Endothelial cell of umbilical vein (primary cell): ENCODE data around the gene INPP5A. TPM values are rescaled to one million over a fixed set of nuclear protein-coding genes. Genes with fewer than 3 reads are reported as not detected.

Experiments used
- BruUV-seq: library from RNA; stranded (reverse); fragments of 400-500 nt; replicated peaks from 2 replicates; lab custom pipeline; 2021; lab: Mats Ljungman, UMichigan
- CTCF ChIA-PET: fragments of 300-600, 350-600 bp; sonication (Branson Sonifier 250); formaldehyde crosslinking; loops from one replicate; lab custom pipeline; 2021; ENCODE audit warnings: antibody characterized with exemption, inconsistent platforms; lab: Charles Lee
- POLR2A ChIA-PET: fragments of 300-600, 350-600 bp; sonication (Branson Sonifier 250); formaldehyde crosslinking; loops from one replicate; lab custom pipeline; 2021; ENCODE audit warnings: antibody characterized with exemption, inconsistent platforms; lab: Charles Lee
- DNase-seq: peaks from one replicate; pipeline ENCODE4 v3.0.0-alpha.2; 2011; ENCODE audit warnings: low read depth, low spot score
- FAIRE-seq: peaks from 2 replicates; lab custom pipeline; 2011; peaks lifted over from hg19 to GRCh38; lab: Jason Lieb, UNC
- H2AFZ ChIP-seq: 2 replicates; pipeline ENCODE4 v1.6.0; 2012; ENCODE audit warnings: low read depth, low read length, control low read depth, inconsistent platforms
- H3K27ac ChIP-seq: 2 replicates; pipeline ENCODE4 v1.5.1; 2011; ENCODE audit warnings: low read depth, mild to moderate bottlenecking, control low read depth, low read length, moderate library complexity; ENCODE audit not compliant: insufficient read depth
- H3K27me3 ChIP-seq, 2 experiments: 2 replicates each; pipeline versions ENCODE4 v1.6.0 to v1.6.1; 2011; ENCODE audit warnings: low read length in 2 of 2, mixed read lengths in 1 of 2; ENCODE audit not compliant: control insufficient read depth in 2 of 2, insufficient read depth in 2 of 2
- H3K36me3 ChIP-seq, 2 experiments: 2 replicates in 1 of 2; 3 replicates in 1 of 2; pipeline ENCODE4 v1.5.1; 2011; ENCODE audit warnings: low read length in 2 of 2, mild to moderate bottlenecking in 1 of 2, moderate library complexity in 1 of 2; ENCODE audit not compliant: control insufficient read depth in 2 of 2, insufficient read depth in 2 of 2; ENCODE audit errors: extremely low read depth in 1 of 2
- H3K4me1 ChIP-seq: 3 replicates; pipeline ENCODE4 v1.5.1; 2011; ENCODE audit warnings: mild to moderate bottlenecking, low read length; ENCODE audit not compliant: control insufficient read depth, insufficient read depth; ENCODE audit errors: extremely low read depth
- H3K4me2 ChIP-seq: 2 replicates; pipeline ENCODE4 v1.6.1; 2011; ENCODE audit warnings: low read length, control low read depth, mixed read lengths; ENCODE audit not compliant: insufficient read depth
- H3K4me3 ChIP-seq, 3 experiments: fragments of 200-600 bp in 1 of 3; sonication (generic), shearing (Covaris generic) in 1 of 3; replicated peaks in 1 of 3; 2 replicates each; pipeline ENCODE4 v1.5.1; 2011 to 2016; ENCODE audit warnings: control low read depth in 3 of 3, low read length in 3 of 3, mild to moderate bottlenecking in 2 of 3, inconsistent platforms in 1 of 3, low read depth in 1 of 3, moderate library complexity in 1 of 3; ENCODE audit not compliant: insufficient read depth in 1 of 3
- H3K79me2 ChIP-seq: 2 replicates; pipeline ENCODE4 v1.6.0; 2012; ENCODE audit warnings: low read length, inconsistent platforms; ENCODE audit not compliant: control insufficient read depth, insufficient read depth
- H3K9ac ChIP-seq: replicated peaks from 2 replicates; pipeline ENCODE3; 2011; ENCODE audit warnings: low read length, control low read depth; ENCODE audit not compliant: insufficient read depth; ENCODE audit errors: extremely low read depth
- H3K9me1 ChIP-seq: replicated peaks from 3 replicates; pipeline ENCODE4 v1.6.0; 2011; ENCODE audit warnings: mild to moderate bottlenecking, low read length; ENCODE audit not compliant: control insufficient read depth, insufficient read depth; ENCODE audit errors: extremely low read depth
- H3K9me3 ChIP-seq: replicated peaks from 2 replicates; pipeline ENCODE4 v1.5.1; 2012; ENCODE audit warnings: low read length, inconsistent platforms; ENCODE audit not compliant: control insufficient read depth, insufficient read depth
- H4K20me1 ChIP-seq: replicated peaks from 2 replicates; pipeline ENCODE3; 2011; ENCODE audit warnings: mild to moderate bottlenecking, low read length; ENCODE audit not compliant: control insufficient read depth, insufficient read depth; ENCODE audit errors: extremely low read depth
- EZH2 ChIP-seq: IDR thresholded peaks from 2 replicates; pipeline ENCODE4 v1.6.1; 2012; ENCODE audit warnings: borderline replicate concordance, low read depth, mild to moderate bottlenecking, moderate library complexity, low read length, inconsistent platforms; ENCODE audit not compliant: severe bottlenecking
- FOS ChIP-seq: IDR thresholded peaks from 2 replicates; pipeline ENCODE4 v1.6.1; 2011; ENCODE audit warnings: mild to moderate bottlenecking, low read length, moderate library complexity, borderline replicate concordance; ENCODE audit not compliant: insufficient read depth
- GATA2 ChIP-seq: IDR thresholded peaks from 2 replicates; pipeline ENCODE4 v1.7.0; 2011; ENCODE audit warnings: low read depth, mild to moderate bottlenecking, moderate library complexity, mixed read lengths, low read length; ENCODE audit not compliant: insufficient read length, insufficient read depth
- JUN ChIP-seq: IDR thresholded peaks from 2 replicates; pipeline ENCODE4 v1.6.1; 2011; ENCODE audit warnings: borderline replicate concordance, low read depth; ENCODE audit not compliant: insufficient read length, insufficient read depth
- MYC ChIP-seq: IDR thresholded peaks from one replicate; pipeline ENCODE4 v1.6.1; 2011; ENCODE audit warnings: mild to moderate bottlenecking, low read depth, low read length
- POLR2A ChIP-seq: IDR thresholded peaks from 2 replicates; pipeline ENCODE4 v1.6.1; 2012; ENCODE audit warnings: low read depth, mild to moderate bottlenecking, control low read depth, low read length
- POLR2AphosphoS5 ChIP-seq: IDR thresholded peaks from 2 replicates; pipeline ENCODE4 v1.6.1; 2012; ENCODE audit warnings: low read depth, mild to moderate bottlenecking, control low read depth, low read length, moderate library complexity; ENCODE audit not compliant: insufficient read depth
- dilution Hi-C: fragments of 300-500 bp; cut with MboI; formaldehyde crosslinking; loops from one replicate; pipeline ENCODE4 v1.15.0; 2019; ENCODE audit warnings: low sequenced_read_pairs; ENCODE audit not compliant: extremely low pct_ligation_motif_present
- intact Hi-C: fragments of 100-400 bp; cut with micrococcal nuclease; formaldehyde crosslinking; loops from one replicate; pipeline ENCODE4 v1.10.0; 2022
- polyA plus RNA-seq, 4 experiments: library from polyadenylated mRNA; depleted of rRNA in 3 of 4; stranded (reverse) in 3 of 4; unstranded in 1 of 4; fragments of >200 nt; gene quantifications; 2 replicates each; pipeline versions ENCODE4 v1.2.1 to v1.2.3, GENCODE V29; 2011 to 2012; ENCODE audit warnings: missing spikeins in 1 of 4
- total RNA-seq: library from RNA; stranded (reverse); gene quantifications from 2 replicates; pipeline ENCODE4 v1.2.3, GENCODE V29; 2021
- TF ChIP-seq, protein P1 (sequence below), 2 donors: IDR thresholded peaks; 1 replicate in 1 of 2; 2 replicates in 1 of 2; pipeline ENCODE4 v1.5.1; 2011; ENCODE audit warnings: low read length in 2 of 2, mild to moderate bottlenecking in 2 of 2, moderate library complexity in 2 of 2, control low read depth in 1 of 2, inconsistent platforms in 1 of 2, low read depth in 1 of 2; ENCODE audit not compliant: insufficient read depth in 1 of 2; ENCODE audit errors: extremely low read depth in 1 of 2
- TF ChIP-seq, protein P2 (sequence below): IDR thresholded peaks from 2 replicates; pipeline ENCODE4 v1.6.1; 2011; ENCODE audit not compliant: insufficient read depth, insufficient read length

INPP5A gene
- total and polyA plus RNA-seq, 2 donors (not counting 3 experiments of a cell fraction or from before 2014, with no cell fraction given), result 22.9 to 33.2 TPM

GRCh38 chr10:132715776-132716680, 178.4 kb downstream of the INPP5A start:
- H3K79me2 ChIP-seq, result no peaks in the 10 kb centered on the region
- H3K9me3 ChIP-seq, result no peaks in the 10 kb centered on the region
- H3K9me1 ChIP-seq, result no peaks in the 10 kb centered on the region
- DNase-seq (no peak), FAIRE-seq (no peak)
- no peak overlapping the region for H3K4me2 ChIP-seq
- H3K4me3 ChIP-seq, result no peak overlapping the region
- TF ChIP-seq, protein P1, sequence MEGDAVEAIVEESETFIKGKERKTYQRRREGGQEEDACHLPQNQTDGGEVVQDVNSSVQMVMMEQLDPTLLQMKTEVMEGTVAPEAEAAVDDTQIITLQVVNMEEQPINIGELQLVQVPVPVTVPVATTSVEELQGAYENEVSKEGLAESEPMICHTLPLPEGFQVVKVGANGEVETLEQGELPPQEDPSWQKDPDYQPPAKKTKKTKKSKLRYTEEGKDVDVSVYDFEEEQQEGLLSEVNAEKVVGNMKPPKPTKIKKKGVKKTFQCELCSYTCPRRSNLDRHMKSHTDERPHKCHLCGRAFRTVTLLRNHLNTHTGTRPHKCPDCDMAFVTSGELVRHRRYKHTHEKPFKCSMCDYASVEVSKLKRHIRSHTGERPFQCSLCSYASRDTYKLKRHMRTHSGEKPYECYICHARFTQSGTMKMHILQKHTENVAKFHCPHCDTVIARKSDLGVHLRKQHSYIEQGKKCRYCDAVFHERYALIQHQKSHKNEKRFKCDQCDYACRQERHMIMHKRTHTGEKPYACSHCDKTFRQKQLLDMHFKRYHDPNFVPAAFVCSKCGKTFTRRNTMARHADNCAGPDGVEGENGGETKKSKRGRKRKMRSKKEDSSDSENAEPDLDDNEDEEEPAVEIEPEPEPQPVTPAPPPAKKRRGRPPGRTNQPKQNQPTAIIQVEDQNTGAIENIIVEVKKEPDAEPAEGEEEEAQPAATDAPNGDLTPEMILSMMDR (IDR thresholded peaks at IDR 0.05; ENCODE audit: extremely low read depth in 1 of 2, insufficient read depth in 1 of 2, low read depth in 1 of 2, low read length in 2 of 2), result no peak
- no peak for TF ChIP-seq GATA2
- TF ChIP-seq, protein P2, sequence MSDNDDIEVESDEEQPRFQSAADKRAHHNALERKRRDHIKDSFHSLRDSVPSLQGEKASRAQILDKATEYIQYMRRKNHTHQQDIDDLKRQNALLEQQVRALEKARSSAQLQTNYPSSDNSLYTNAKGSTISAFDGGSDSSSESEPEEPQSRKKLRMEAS, result no peak
- TF ChIP-seq MYC, result no peak
- TF ChIP-seq POLR2A, result no peak
- TF ChIP-seq EZH2, result no peak
- no peak for TF ChIP-seq FOS
- TF ChIP-seq POLR2AphosphoS5, result no peak
- TF ChIP-seq JUN, result no peak
- BruUV-seq, result no TSS peak
- no peaks in the 10 kb centered on the region for H4K20me1 ChIP-seq
- dilution Hi-C loops, result no loop called here
- CTCF ChIA-PET, result no interaction called here
- POLR2A ChIA-PET, result no interaction called here
- peaks cover 0 to 2% of the 10 kb centered on the region in 2 experiments for H3K36me3 ChIP-seq
- H3K27me3 ChIP-seq, result no peaks in the 10 kb centered on the region
- H3K27ac ChIP-seq, result no peak overlapping the region
- intact Hi-C loops, result no loop called here
- no peak overlapping the region for H3K9ac ChIP-seq
- no peaks in the 10 kb centered on the region for H3K4me1 ChIP-seq
- no peak overlapping the region for H2AFZ ChIP-seq
